ENCODE measurements around the gene CIAPIN1. TPM values are rescaled to one million over a fixed set of nuclear protein-coding genes. Genes with fewer than 3 reads are reported as not detected.

CIAPIN1 gene
- total RNA-seq, 1 donor from 2014 or later: 53.2 TPM

DNA sequence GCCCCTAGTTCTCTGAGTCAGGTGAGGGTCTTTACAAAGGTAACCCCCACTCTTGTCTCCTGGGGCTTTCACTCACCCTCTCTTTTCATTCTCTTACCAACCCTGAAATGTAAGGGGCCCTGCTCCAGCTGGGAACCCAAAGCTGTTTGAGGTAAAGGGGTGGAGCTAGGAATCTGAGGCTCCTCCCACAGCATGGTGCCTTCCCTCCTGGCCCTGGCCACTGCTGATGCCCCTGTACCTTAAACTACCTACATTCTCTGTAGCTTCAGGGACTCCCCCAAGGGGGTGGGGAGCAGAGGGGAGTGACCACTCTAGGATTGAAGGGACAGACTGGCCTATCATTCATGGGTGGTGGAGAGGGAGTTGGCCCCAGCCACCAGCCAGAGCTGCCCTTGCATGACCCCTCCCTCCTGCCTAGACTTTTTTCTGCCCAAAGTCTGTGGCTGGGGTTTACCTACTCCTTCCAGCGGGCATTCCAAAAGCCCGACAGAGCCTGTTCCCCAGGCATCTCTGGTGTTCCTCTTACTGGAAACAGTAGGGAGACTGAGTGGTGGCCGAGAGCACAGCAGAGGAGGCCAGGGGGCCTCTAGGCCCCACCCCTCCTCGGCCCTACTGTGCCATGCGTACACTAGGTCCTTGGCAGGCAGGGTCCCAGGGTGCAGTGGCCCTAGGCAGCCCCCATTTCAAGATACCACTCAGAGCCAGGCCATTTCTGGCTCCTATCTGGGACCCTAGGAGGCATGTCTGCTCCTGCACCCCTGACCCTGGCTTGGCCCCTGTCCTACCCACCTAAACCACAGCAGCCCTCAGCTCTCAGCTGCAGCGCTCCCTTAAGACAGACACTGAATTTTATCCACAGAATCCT is 29.6 kb upstream of the CIAPIN1 start:
- DNase-seq (ENCODE audit: low spot score): no peak

DNA sequence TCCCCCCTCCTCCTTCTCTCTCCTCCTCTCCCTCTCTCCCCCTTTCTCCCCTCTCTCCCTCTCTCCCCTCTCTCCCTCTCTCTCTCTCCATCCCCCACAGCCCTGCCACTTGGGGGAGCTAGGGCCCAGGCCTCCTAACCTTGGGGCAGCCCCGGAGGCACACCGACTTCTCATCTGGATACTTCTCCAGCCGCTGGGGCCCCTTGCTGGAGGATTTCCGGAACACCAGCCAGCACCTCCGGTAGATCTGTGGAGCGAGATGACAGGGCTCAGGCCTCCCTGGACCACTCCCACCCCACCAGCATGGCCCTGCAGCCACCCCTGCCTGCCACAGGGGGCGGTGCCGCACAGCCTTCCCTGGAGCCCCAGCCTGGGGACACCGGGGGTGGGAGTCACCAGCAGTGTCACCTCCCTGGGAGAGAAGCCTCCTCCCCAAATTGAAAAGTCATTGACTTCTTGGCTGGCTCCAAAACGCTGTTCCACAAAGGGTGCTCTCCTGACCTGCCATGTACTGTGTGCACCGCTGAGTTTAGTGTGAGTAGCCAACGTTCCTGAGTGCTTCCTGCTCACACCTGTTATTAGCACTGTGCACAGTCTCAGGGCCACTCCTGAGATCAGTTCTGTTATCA is 28.6 kb upstream of the CIAPIN1 start:
- no peak for DNase-seq (ENCODE audit: low spot score)

DNA sequence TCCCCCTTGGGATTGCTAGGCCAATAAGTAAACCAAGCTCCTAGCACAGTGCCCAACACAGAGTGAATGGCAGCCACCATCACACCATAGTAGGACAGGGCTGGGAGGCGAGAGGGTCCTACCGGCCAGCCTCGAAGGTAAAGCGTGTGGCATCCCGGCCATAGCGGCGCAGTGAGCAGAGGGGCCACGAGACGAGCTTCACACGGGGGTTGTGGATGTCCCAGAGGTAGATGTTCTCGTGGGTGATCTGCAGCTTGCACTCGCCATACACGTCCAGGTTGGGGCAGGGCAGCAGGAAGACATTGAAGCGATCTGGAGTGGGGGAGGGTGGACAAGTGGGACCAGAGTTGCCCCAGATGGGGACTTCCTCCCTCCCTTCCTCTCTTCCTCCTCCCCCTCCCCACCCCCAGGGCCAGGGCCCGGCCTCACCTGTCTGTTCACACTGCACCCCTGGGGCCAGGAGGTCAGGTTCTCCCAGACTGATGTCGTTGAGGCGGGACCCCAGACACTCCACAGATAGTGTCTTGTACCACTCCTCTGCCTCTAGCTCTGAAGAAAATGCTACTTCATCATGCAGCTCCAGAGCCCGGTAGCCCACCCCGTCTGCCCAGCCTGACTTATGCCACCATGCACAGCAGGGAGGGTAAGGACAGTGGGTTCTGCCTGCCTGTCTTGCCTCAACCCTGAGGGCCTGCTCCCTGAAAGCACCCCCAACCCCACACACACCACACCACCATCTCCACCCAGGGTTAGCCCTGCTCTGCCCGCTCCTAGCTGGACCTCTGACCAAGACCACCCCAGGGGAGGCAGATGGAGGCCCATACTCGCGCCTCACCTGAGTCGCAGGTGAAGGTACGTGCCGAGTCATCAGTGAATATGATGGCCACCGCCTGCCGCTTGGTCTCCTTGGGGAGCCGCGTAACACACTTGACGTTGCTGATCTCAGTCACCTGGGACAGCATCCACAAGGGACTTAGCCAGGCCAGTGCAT is 27.8 kb upstream of the CIAPIN1 start:
- DNase-seq (ENCODE audit: low spot score): peak; percentile 18

DNA sequence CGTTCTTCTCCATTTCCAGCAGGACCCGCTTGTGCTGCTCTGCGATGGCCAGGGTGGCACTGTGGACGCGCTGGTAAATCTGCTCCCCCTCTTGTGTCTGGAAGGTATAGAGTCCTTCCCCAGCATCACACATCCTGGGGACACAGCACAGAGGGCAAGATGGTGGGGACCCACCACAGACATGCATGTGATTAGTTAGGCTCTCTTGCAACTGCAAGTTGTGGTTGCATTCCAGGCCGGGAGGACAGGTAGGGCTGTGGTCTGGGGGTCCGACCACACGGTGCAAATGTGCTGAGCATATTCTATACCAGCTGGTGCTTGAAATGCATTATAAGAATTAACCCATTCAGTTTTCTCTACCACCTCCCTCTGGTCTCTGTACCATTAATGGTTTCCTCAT is 26.7 kb upstream of the CIAPIN1 start:
- DNase-seq (ENCODE audit: low spot score): peak; percentile 34

DNA sequence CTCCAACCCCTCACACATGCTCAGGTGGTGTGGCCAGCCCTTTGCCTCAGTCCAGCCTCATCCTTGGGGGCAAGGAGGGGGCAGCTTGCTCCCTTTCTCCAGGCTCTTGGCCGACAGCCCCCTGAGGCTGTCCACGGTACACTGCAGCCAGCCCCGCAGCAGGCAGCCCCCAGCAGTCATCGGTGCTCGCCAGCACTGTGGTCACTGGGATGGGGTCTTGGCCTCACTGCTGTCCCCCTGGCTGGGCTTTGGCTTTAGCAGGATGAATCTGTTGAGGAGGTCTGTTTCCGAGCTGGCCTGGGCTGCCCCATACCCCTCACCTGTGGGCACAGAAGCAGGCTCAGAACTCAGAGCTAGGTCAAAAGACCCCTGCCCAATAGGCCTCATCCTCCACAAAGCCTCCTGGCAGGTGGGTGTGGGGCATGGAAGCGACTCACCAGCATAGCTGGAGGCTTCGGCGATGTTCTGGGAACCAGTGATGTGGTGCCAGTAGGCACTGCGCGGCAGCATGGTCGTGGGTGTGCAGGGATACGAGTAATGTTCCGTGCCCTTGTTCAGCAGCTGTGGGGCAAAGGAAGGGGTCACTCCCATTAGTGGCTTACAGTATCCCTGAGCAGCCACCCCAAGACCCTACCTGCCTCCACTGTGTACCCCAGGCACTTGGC is 26.1 kb upstream of the CIAPIN1 start:
- no peak for DNase-seq (ENCODE audit: low spot score)

DNA sequence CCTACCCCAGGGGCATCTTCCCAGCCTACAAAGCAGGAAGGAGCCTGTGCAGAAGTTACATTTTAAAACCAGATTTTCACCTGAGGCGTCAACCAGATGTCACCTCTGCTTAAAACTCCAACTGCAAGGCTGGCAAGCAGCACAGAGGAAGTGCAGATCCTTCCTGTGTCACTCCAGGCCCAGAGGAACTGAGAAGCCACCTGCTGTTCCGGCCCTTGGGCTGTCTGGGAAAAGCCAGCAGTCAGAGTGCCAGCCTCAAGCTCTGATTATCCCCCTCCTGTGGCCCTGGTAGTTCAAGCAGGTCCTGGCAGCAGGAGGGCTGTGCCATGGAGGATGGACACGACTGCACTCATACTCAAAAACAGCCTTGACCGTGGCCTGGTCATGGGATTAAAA is 25.5 kb upstream of the CIAPIN1 start:
- no peak for DNase-seq (ENCODE audit: low spot score)

DNA sequence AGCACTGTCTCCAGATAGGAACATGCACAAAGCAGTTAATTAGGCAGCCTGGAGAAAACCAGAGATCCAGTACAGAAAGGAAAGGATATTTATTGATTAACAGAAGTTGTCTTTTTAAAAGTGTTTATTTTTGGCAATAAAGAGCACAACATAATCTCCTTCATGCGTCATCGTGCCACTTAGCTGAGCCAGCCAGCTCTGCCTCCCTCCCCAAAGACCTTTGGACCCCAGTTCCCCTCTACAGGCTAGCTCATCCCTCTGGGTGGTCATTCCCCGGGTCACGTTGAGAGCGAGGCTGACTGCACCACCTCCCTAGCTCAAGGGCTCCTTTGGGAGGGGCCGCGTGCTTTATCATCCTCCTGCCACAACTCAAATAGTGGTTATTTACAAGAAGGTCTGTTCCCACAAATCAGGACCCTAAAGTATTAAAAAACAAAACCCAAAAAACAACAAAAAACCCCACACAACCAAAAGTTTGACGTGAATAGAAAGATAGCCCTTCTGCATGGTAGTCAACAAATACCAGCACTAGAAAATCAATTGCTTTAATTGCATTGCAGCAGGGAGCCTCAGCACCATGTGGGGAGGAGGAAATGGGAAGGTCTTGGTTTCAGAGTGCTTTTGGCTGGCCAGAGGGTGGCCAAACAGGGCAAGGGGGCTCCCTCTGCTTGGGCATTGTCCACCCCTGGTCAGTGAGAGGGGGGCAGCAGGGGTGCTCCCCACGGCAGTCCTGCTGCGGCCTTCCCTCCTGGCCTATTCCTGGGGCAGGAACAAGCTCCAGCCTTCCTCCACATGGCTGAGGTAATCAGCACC is 24.9 kb upstream of the CIAPIN1 start:
- DNase-seq (ENCODE audit: low spot score): no peak

DNA sequence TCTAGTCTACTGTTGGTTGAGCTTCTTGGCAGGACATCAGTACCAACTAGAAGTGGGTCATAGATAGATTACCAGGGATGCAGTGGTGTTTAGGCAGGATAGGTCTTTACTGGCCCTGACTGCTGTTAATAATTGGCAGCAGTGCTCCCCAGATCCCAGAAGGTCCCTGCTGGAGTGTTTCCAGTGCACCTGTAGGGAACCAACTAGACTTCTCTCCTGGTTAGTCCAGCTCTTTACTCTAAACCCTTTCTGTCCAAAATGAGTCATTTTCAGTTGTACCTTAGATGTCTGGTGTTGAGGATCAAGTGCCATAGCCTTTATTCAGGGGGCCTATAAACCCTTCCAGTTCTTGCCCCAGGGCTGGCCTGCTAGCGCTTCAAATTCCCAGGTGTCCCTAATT is 24.0 kb upstream of the CIAPIN1 start:
- no peak for DNase-seq (ENCODE audit: low spot score)

DNA sequence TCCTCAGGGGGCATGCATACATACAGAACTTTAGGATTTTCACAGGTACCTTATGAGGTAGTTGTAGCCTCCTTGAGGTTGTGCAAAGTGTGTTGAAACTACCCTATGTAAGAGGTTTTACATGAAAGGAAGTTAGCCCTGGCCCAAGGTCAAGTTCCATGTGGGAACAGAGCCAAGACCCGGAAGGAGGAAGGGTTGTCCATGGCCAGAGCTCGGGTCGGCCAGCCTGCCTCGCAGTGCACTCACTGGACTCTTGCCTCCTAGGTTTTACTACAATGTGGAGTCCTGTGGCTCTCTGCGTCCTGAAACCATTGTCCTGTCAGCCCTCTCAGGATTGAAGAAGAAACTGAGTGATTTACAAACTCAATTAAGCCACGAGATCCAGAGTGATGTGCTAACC is 23.5 kb upstream of the CIAPIN1 start:
- DNase-seq (ENCODE audit: low spot score): no peak

DNA sequence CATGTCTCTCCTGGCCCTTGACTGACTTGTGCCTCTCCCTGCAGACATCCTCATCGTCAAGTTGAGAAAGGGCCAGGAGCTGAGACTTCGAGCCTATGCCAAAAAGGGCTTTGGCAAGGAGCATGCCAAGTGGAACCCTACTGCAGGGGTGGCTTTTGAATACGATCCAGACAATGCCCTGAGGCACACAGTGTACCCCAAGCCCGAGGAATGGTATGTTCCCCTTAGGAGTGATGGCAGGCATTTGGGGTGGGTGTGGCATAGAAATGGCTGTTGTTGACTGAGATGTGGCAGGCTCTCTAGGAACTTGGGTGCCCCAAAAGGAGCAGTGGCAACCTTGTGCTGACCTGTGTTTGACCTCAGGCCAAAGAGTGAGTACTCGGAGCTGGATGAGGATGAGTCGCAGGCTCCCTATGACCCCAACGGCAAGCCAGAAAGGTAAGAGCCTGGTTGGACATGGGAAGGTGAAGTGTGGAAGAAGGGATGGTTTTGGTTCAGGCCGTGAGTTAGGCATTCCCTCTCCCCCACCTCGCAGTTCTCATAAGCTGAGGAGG is 22.8 kb upstream of the CIAPIN1 start:
- DNase-seq (ENCODE audit: low spot score): peak; percentile 29

DNA sequence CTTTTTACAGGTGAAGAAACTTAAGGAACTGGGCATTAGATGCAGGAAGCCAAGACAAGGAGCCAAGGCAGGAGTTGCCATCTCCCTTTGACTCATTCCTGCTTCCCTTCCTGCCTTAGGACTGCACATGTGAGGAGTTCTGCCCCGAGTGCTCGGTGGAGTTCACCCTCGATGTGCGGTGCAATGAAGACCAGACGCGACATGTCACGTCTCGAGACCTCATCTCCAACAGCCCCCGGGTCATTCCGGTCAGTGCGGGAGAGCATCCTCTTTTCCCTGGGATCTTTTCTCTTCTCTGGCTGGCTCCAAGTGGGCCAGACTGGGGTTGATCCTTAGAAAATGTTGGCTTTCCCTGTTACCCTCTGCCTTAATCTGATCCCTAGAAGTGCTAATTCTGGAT is 21.9 kb upstream of the CIAPIN1 start:
- DNase-seq (ENCODE audit: low spot score): peak; percentile 14

DNA sequence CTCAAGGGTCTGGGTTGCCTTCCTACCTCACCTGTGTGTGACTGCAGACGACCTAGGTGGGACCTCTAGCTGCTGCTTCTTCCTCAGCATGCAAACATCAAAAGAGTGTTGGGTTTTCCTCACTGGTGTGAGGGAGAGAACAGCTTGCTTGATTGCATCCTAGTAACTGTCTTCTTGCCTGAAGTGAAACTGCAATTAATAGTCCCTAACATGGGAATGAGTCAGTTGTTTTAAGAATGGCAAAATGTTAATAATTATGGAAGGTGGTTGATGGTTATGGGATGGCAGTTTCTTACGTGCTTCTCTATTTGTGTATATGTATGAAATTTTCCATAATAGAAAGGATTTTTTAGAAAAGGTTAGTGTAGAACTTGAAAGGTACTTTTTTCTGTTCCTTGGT is 21.2 kb upstream of the CIAPIN1 start:
- no peak for DNase-seq (ENCODE audit: low spot score)

DNA sequence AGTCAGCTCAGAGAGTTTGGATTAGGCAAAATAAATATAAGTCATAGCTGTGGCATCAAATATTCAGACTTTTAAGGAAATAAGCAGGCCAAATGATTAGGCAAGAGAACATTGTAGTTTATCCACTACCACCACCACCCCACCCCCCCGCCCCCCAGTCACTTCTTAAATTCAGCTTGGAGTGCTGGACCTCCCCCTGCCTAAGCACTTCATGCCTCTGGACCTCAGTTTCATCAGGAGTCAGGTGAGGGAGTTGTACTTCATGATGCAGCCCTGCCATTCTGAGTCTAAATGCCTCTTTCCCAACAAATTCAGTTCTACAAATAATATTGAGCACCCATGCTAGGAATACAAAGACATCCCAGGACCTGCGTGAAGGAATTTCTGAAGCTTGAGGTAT is 17.3 kb upstream of the CIAPIN1 start:
- DNase-seq (ENCODE audit: low spot score): no peak

DNA sequence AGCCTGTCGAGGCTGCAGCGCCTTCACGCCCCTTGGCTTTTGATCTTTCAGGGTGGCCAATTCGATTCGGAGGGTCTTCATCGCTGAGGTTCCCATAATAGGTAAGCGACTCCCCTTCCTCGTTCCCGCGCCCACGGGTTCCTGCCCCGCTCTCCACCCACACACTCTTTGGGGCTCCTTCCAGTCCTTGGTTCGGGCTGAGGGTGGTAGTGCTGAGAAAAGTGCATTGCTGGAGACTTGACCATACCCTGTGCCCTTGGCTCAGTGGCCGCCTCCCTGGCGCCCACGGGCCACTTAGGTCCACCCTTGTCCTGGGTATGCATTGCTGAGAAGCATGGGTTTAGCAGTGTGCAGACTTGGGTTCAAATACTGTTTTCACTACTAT is 15.8 kb upstream of the CIAPIN1 start:
- no peak for DNase-seq (ENCODE audit: low spot score)

DNA sequence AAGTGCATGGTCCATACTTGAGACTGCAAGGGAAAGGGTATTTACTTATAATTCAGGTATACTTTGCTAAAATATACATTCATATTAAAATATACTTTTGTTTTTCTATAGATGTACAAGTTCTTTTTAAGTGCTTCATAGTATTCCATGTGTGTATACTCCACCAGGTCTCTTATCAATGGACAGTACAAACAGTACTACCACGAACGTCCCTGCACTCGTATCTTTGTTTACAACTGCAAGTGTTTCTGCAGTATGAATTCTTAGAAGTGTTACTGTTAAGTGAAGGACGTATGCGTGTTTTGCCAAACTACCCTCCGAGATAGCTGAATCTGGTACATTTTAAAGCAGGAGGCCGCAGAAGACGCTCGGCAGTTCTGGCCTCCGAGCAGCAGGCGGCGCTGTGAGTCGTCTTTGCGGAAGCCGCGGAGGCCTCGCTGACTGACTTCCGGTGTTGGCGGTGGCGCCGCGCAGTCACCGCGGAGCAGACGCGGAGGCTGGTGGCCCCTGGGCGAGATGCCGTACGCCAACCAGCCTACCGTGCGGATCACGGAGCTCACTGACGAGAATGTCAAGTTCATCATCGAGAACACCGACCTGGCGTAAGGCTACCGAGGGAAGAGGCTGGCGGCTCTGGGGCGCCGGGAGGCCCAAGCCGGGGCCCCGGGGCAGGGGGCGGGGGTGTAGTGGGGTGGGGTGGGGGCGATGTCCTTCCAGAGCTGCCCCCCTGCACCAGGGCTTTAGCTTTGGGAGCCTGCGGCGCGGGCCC is 15.2 kb upstream of the CIAPIN1 start, which contains the start of gene POLR2C:
TSS of gene POLR2C (plus strand) at position 471 of the 769 bp plus-strand sequence. CDS start at position 517, 46 bp downstream.
- DNase-seq (ENCODE audit: low spot score): peak; percentile 88

DNA sequence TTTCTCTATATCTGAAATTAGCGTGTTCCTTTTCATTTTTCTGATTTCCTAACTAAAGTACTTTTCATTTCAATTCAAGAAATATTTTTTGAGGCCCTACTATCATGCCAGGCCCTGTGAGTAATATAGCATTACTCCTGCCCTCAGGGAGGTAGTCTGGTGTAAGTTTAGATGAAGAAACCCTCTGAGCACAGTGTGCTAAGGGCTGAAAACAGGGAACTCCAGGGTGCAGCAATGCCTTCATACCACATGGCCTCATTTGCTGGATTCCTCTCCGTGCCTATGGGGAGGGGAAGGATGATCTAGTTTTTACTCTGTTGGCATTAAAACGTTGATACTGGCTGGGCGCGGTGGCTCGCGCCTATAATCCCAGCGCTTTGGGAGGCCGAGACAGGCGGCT is 4.8 kb upstream of the CIAPIN1 start:
- no peak for DNase-seq (ENCODE audit: low spot score)

DNA sequence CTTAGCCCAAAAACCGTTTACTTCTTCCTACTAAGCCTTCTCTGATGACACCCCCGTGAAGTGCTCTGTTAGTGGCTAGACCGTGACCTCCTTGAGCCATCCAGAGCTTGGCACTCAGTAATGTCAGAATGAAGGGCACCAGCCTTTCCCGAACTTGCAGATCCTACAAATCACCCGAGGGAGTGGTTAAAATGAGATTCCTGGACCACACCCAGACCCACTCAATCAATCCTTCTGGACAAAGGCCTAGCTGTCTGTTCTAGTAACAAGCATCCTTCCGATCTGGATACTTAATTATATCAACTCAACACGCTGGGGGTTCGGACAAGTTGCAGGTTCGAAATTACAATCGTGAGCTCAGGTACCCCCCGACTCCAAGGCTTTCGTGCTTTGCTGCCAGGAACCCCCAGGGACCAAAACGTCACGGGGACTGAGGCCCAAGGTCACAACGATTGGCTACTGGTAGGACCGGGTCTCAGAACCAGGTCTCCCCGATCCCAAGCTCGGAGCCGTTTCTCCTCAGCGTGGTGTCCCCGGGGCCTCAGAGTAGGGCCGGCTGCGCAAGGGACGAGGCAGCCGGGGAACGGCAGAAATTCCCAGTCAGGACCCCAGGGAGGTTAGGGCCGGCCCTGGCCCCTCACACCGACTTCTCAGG is 527 bp downstream of the CIAPIN1 start:
- peak; percentile 48 for DNase-seq (ENCODE audit: low spot score)

DNA sequence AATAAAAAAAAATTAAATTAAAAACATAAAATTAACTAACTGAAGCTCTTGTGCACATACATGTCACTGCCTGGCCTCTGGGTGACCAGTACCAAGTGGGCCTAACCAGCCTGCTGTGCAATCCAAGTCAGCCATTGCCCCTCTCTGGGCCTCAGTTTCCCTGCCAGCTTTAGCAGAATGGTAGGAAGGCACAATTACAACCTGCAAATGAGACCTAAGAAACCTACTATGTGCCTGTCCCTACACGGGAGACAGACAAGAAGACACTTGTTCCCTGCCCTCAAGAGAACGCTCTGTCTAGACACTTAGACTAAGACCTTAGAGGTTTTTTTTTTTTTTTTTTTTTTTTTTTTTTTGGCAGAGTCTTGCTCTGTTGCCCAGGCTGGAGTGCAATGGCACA is 1.7 kb downstream of the CIAPIN1 start:
- no peak for DNase-seq (ENCODE audit: low spot score)

DNA sequence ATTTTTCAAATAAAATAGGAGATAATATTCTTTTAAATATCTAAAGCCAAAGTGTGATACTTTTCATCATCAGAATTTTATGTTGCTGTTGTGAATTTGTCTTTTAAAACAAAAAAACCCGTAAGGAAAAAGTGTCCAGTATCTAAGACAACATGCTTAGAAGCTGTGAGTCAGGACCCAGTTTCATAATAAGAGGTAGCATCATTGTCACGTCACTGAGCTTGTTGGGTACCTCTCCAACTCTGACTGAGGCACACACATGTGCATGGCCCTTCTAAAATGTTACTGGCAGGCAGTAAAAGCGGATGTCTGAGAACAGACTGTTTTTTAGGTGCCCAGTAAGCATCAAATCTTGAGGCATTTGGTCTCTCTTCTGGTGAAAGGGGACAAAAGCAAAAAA is 2.5 kb downstream of the CIAPIN1 start:
- no peak for DNase-seq (ENCODE audit: low spot score)

Data from ureter (tissue), 1 donor.